NCI-H774 (cell line): ENCODE measurements around the gene RNF187.
A peak's percentile ranks its signal among the peaks of the same experiment; 100 is the strongest.
"Not testable (repeated sequence)": the region's sequence is repeated elsewhere in the genome, so short reads cannot be mapped to it uniquely, and the experiment has no call there.

Experiments
- DNase-seq: peaks from one replicate; lab custom pipeline; 2025; lab: John Stamatoyannopoulos, UW

Gene RNF187

GRCh38 chr1:228488125-228488817 is 1.1 kb downstream of the RNF187 start:
- no peak for DNase-seq

- no peak for DNase-seq
Measured at GRCh38 chr1:228488818-228489674, 1.9 kb downstream of the RNF187 start.

DNA sequence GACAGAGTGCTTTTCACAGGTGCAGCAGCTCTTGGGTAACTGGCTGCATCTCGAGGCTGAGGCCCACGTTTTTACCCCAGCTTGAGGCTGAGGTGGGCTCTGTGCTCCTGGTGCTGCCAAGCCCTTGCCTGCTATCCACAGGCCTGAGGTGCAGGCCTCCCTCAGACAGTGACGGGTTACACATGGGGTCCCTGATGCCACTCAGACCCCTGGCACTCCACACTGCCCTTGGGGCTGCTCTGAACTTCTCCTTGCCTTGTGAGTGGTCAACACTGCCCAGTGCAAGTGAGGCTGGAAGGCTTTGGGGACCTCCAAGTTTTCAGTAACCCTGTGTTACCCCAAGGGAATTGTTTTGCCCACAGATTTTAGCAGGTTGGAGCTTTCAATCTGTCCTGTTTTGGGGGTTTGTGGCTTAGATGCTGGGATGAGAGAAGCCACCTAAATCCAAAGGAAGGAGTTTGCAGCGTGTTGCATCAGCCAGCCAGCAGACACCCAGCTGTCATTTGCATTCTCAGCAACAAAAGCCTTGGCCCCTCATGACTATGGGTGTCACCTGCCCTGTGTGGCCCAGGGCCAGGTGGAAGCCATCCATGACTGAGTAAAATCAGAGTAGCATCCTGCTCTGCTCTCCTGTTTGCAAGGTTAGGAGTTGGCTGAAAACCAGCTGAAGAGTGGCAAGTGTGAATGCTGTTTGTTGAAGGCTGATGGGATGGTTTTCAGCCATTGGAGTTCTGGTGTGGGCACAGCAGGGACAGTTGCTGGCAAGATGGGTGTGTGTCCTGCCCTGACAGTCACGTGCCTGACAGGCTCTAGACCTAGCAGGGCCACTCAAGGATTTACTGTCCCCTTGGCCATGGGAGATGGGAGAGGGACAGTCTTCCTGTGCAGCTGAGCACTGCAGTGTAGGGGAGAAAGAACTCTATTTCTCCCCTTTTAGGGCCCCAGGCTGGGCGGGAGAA is 3.2 kb downstream of the RNF187 start:
- peak; percentile 79 for DNase-seq

- no peak for DNase-seq
Measured at GRCh38 chr1:228493141-228494043, 6.2 kb downstream of the RNF187 start.

- no peak for DNase-seq
Measured at GRCh38 chr1:228494044-228494353, 6.8 kb downstream of the RNF187 start.

DNA sequence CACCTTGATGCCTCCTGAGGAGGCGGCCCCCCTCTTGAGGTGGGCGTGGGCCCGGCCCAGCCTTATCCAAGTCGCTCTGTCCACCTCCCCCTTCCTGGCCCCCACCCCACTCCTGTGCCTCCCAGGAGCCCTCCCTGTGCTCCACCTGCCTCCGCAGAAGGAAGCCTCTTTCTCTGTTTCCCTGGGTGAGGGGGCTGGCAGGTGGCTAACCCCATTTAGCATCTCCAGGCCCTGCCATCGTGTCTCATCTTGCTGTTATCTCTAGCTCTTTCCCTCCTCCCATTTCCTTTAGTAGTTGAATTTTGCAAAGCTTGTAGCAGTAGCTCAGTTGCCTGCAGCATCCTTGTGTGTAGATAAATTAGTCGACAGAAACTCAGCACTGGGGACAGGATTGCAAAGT is 7.2 kb downstream of the RNF187 start:
- DNase-seq, result no peak

GRCh38 chr1:228494970-228495853 is 8.0 kb downstream of the RNF187 start:
- no peak for DNase-seq

DNA sequence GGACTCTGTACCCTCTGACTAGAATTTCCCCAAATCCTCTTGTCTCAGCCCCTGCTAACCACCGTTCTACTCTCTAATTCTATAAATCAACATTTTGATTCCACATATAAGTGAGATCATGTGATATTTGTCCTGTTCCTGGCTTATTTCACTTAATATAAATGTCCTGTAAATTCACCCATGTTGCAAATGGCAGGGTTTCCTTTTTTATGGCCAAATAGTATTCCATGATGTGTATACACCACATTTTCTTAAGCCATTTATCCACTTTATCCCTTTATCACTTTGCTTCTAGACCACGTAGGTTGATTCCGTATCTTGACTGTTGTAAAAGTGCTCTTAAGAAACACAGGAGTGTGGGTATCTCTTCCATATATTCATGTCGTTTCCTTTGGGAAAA is 8.9 kb downstream of the RNF187 start:
- DNase-seq, result no peak

- no peak for DNase-seq
Measured at GRCh38 chr1:228496494-228496893, 9.3 kb downstream of the RNF187 start.

DNA sequence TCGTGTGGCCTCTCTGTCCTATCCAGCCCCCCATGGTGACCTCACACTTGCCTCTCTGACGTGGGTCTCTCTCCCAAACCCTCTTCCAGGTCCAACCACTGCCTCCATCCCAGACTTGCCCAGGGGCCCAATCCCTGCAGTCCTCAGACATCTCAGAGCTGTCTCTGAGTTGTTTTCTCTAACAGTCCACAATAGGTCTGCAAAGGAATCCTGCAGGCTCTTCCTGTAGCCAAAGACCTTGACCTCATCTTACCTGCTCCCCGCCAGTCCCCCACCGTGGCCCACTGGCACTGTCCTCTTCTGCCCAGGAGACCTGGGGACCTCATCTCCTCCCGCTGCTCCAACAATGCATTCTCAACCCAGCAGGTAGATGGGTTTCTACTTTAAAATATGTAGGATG is 10.0 kb downstream of the RNF187 start:
- no peak for DNase-seq

GRCh38 chr1:228497817-228498216 is 10.6 kb downstream of the RNF187 start:
- DNase-seq, result no peak

DNA sequence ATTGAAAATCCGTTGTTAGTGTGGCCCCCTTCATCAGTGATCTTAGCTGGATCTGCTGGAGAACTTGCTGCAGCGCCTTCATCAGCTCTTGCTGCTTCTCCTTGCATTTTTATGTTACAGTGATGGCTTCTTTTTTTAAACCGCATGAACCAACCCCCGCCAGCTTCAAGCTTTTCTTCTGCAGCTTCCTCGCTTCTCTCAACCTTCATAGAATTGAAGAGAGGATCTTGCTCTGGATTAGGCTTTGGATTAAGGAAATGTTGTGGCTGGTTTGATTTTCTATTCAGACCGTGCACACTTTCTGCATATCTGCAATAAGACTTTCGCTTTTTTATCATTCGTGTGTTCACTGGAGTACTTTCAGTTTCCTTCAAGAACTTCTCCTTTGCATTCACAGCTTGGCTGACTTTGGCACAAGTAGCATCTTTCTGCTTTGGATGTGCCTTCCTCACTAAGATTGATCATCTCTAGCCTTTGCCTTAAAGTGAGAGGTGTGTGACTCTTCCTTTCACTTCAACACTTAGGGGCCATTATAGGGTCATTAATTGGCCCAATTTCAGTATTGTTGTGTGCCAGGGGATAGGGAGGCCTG is 13.1 kb downstream of the RNF187 start:
- DNase-seq, result no peak

- DNase-seq, result peak; percentile 71
Measured at GRCh38 chr1:228500901-228501871, 14.0 kb downstream of the RNF187 start.

GRCh38 chr1:228502522-228502921 is 15.3 kb downstream of the RNF187 start:
- no peak for DNase-seq

DNA sequence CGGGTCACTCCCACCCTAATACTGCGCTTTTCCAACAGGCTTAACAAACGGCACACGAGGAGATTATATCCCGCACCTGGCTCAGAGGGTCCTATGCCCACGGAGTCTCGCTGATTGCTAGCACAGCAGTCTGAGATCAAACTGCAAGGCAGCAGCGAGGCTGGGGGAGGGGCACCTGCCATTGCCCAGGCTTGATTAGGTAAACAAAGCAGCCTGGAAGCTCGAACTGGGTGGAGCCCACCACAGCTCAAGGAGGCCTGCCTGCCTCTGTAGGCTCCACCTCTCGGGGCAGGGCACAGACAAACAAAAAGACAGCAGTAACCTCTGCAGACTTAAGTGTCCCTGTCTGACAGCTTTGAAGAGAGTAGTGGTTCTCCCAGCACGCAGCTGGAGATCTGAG is 18.8 kb downstream of the RNF187 start:
- not testable (repeated sequence) for DNase-seq

- DNase-seq, result no peak
Measured at GRCh38 chr1:228507961-228508652, 20.9 kb downstream of the RNF187 start.

DNA sequence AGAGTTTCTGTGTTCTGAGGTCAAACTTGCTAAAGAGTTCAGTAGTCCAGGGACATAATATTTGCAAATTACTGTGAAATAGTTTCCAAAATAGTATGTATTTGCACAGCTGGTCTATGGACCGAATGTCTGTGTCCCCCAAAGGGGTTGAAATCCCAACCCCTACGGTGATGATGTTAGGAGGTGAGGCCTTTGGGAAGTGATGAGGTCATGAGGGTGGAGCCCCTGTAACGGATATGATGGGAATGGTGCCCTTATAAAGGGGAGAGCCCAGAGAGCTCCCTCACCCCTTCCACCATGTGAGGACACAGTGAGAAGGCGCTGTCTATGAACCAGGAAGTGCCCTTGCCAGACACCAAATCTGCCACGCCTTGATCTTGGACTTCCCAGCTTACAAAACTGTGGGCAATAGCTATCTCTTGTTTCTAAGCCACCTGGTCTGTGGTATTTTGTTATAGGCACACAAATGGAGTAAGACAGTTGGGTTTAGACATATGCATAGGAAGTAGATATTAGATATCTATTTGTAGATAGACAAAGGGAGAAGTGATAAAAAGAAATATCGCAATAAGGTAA is 21.7 kb downstream of the RNF187 start:
- no peak for DNase-seq
